Sigmoid colon (tissue), 7 donors: Measurements from ENCODE around the gene GIPR. TPM values are rescaled to one million over a fixed set of nuclear protein-coding genes. Genes with fewer than 3 reads are reported as not detected.

Source experiments
- DNase-seq: peaks from one replicate; pipeline ENCODE4 v3.0.0-alpha.2; 2019
- H3K27ac ChIP-seq, 4 donors: fragments of 200-600 bp; sonication (generic); one replicate each; pipeline ENCODE4 v1.5.1; 2016 to 2019; ENCODE audit warnings: mild to moderate bottlenecking in 1 of 4
- H3K27me3 ChIP-seq, 3 donors: fragments of 200-600 bp; sonication (generic); one replicate each; pipeline ENCODE4 v1.5.1; 2019; ENCODE audit warnings: mild to moderate bottlenecking in 1 of 3
- H3K36me3 ChIP-seq, 4 donors: fragments of 200-600 bp; sonication (generic); one replicate each; pipeline ENCODE4 v1.5.1; 2016 to 2019
- H3K4me1 ChIP-seq, 4 donors: fragments of 200-600 bp; sonication (generic); one replicate each; pipeline ENCODE4 v1.5.1; 2017 to 2019
- H3K4me3 ChIP-seq, 4 donors: fragments of 200-600 bp; sonication (generic); one replicate each; pipeline ENCODE4 v1.5.1; 2017 to 2019; ENCODE audit warnings: mild to moderate bottlenecking in 2 of 4, moderate library complexity in 1 of 4
- H3K9me3 ChIP-seq, 4 donors: fragments of 200-600 bp in 3 of 4; sonication (generic) in 3 of 4; one replicate each; pipeline versions ENCODE4 v1.5.1 to v1.6.1; 2013 to 2019
- EP300 ChIP-seq, 4 donors: sonication (generic); formaldehyde crosslinking; IDR thresholded peaks; one replicate each; pipeline ENCODE4 v1.6.1; 2017; ENCODE audit warnings: antibody characterized with exemption in 4 of 4
- POLR2A ChIP-seq, 2 donors: fragments of 450-650 bp; IDR thresholded peaks; one replicate each; pipeline ENCODE4 v1.6.1; 2016; ENCODE audit warnings: antibody characterized with exemption in 2 of 2, mild to moderate bottlenecking in 2 of 2, moderate library complexity in 2 of 2
- POLR2AphosphoS5 ChIP-seq, 4 donors: sonication (generic); formaldehyde crosslinking; IDR thresholded peaks; one replicate each; pipeline ENCODE4 v1.6.1; 2017; ENCODE audit warnings: antibody characterized with exemption in 4 of 4
- WGBS, 2 donors: extraction: QIAGEN DNeasy Blood & Tissue Kit; methylation state at CpG; one replicate each; pipeline ENCODE4 v1.1.7; 2013; 5-methylcytosine and 5-hydroxymethylcytosine counted together
- intact Hi-C: fragments of 100-400 bp; cut with DNase I; formaldehyde crosslinking; loops from one replicate; pipeline ENCODE4 v1.15.1; 2023
- polyA plus RNA-seq, 3 donors: library from polyadenylated mRNA; stranded (reverse); fragments of 200-250 nt; gene quantifications; one replicate each; pipeline ENCODE4 v1.2.3, GENCODE V29; 2013
- total RNA-seq, 4 donors: library from RNA; depleted of rRNA; stranded (reverse); fragments of >200 nt; gene quantifications; one replicate each; pipeline ENCODE4 v1.1.0, GENCODE V29; 2016
- TF ChIP-seq, protein P1 (sequence below), 4 experiments: fragments of 450-650 bp in 3 of 4; fragments of 200-600 bp in 1 of 4; IDR thresholded peaks; one replicate each; pipeline ENCODE4 v1.5.1; 2016 to 2019; ENCODE audit warnings: antibody characterized with exemption in 4 of 4, mild to moderate bottlenecking in 3 of 4, moderate library complexity in 2 of 4
- donor health status: healthy with polysubstance abuse.
- donor health status: Bipolar disorder and iron deficiency.
- donor health status: healthy.

GIPR gene
- total and polyA plus RNA-seq, 7 donors, result 0.69 to 11.8 (median 3.6) TPM; not detected in 4

DNA sequence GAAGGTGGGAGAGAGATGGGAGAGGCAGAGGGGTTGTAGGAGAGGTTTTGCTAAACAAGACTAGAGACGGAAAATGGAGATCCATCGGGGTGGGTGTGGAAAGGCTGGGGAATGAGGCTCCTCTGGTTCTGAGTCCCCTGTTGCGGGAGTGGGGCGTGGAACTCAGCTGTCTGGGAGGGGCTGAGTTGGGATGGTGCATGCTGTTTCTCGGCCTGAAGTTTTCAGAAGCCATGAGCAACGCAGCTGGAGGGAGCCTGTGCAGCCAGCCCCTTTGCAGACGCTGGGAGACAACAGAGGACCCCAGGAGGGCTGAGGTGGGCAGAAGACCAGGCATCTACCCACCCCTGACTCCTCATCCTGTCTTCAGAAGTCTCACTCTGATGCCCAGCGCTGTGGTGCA is 7.4 kb upstream of the GIPR start:
- WGBS, 2 donors, result 28 to 33% methylated on average over 8 of the region's 8 CpGs
- DNase-seq, result no peak
- H3K4me1 ChIP-seq, result no peaks in the 10 kb centered on the region
- no peak overlapping the region for H3K27ac ChIP-seq
- H3K27me3 ChIP-seq, result peaks cover 0 to 32% (median 27%) of the 10 kb centered on the region in 3 donors
- no peak for TF ChIP-seq EP300 (IDR thresholded peaks at IDR 0.05)
- TF ChIP-seq POLR2A (IDR thresholded peaks at IDR 0.05), result no peak
- no peak for TF ChIP-seq POLR2AphosphoS5 (IDR thresholded peaks at IDR 0.05)
- TF ChIP-seq, protein P1, sequence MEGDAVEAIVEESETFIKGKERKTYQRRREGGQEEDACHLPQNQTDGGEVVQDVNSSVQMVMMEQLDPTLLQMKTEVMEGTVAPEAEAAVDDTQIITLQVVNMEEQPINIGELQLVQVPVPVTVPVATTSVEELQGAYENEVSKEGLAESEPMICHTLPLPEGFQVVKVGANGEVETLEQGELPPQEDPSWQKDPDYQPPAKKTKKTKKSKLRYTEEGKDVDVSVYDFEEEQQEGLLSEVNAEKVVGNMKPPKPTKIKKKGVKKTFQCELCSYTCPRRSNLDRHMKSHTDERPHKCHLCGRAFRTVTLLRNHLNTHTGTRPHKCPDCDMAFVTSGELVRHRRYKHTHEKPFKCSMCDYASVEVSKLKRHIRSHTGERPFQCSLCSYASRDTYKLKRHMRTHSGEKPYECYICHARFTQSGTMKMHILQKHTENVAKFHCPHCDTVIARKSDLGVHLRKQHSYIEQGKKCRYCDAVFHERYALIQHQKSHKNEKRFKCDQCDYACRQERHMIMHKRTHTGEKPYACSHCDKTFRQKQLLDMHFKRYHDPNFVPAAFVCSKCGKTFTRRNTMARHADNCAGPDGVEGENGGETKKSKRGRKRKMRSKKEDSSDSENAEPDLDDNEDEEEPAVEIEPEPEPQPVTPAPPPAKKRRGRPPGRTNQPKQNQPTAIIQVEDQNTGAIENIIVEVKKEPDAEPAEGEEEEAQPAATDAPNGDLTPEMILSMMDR (IDR thresholded peaks at IDR 0.05), result no peak
- H3K4me3 ChIP-seq, result no peak overlapping the region
- intact Hi-C loops, result no loop called here
- no peaks in the 10 kb centered on the region for H3K36me3 ChIP-seq
- H3K9me3 ChIP-seq, result no peaks in the 10 kb centered on the region

GRCh38 chr19:45663800-45664199 is 4.2 kb upstream of the GIPR start:
- 92 to 98% methylated on average over 1 of the region's 1 CpG for WGBS, 2 donors
- Histone ChIP-seq H3K27me3 (peaks cover 10 to 60% (median 59%) of the 10 kb centered on the region in 3 donors), H3K9me3 (no peaks in the 10 kb centered on the region), H3K27ac (no peak overlapping the region), H3K36me3 (no peaks in the 10 kb centered on the region), H3K4me1 (peaks cover 0 to 10% (median 9%) of the 10 kb centered on the region in 4 donors), H3K4me3 (no peak overlapping the region)
- no peak for TF ChIP-seq EP300 (IDR thresholded peaks at IDR 0.05)
- TF ChIP-seq, protein P1 (IDR thresholded peaks at IDR 0.05), result no peak
- no peak for TF ChIP-seq POLR2A (IDR thresholded peaks at IDR 0.05)
- no peak for TF ChIP-seq POLR2AphosphoS5 (IDR thresholded peaks at IDR 0.05)
- DNase-seq, result no peak
- intact Hi-C loops, result no loop called here

DNA sequence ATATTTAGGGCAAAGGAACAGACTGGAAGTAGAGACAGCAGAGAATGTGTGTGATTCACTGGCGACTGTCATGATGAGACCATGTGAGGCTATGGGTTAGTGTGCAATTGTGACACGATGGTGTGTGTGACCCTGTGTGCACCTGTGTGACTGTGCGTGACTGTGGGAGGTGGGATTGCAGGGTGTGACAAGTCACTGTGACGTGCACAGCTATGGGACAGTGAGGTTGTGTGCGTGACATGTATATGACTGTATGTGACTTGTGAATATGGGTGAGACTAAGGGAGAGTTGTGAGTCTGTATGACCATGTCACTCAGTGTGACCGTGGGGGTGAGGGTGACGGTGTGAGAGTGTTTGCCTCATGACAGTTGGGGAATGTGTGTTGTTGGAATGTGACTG is 3.4 kb upstream of the GIPR start:
- WGBS, 2 donors, result 47 to 76% methylated on average over 7 of the region's 7 CpGs
- Histone ChIP-seq H3K27ac (no peak overlapping the region), H3K27me3 (peaks cover 18 to 64% (median 64%) of the 10 kb centered on the region in 3 donors), H3K4me3 (no peak overlapping the region), H3K9me3 (no peaks in the 10 kb centered on the region), H3K4me1 (peaks cover 0 to 18% (median 16%) of the 10 kb centered on the region in 4 donors), H3K36me3 (no peaks in the 10 kb centered on the region)
- intact Hi-C loops, result no loop called here
- DNase-seq, result no peak
- no peak for TF ChIP-seq EP300 (IDR thresholded peaks at IDR 0.05)

DNA sequence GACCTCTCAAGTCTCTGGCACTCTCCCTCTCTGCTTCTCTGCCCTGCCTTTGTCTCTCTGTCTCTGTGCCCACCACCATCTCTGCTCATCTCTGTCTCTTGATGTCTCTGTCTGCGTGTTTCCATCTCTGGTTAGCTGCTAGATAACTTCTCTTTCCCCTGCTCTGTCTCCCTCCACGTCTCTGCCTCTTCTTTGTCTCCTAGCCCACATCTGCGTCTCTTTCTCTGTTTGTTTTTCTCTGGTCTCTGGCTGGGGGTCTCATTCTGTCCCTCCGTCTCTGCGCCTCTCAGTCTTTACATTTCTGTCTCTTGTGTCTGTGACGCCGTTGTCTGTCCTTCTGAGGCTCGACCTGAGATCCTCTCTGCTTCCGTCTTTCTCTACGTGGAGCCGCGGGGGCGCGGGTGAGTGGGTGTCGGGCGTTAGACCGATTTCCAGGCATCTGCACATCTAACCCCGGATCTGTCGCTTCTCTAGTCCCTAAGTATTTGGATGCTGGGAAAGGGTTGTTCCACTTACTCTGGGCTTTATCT is 386 bp downstream of the GIPR start:
- no peak for TF ChIP-seq POLR2A (IDR thresholded peaks at IDR 0.05)
- TF ChIP-seq POLR2AphosphoS5 (IDR thresholded peaks at IDR 0.05), result no peak
- no peak for TF ChIP-seq EP300 (IDR thresholded peaks at IDR 0.05)
- TF ChIP-seq, protein P1 (IDR thresholded peaks at IDR 0.05), result no peak
- Histone ChIP-seq H3K9me3 (no peaks in the 10 kb centered on the region), H3K36me3 (no peaks in the 10 kb centered on the region), H3K27me3 (peaks cover 38 to 95% (median 87%) of the 10 kb centered on the region in 3 donors), H3K27ac (no peak overlapping the region), H3K4me1 (peaks cover 0 to 27% (median 17%) of the 10 kb centered on the region in 4 donors), H3K4me3 (peak overlapping the region in 3 of 4 donors; percentile 10 to 34 (median 23))
- 1 to 2% methylated on average over 19 of the region's 19 CpGs for WGBS, 2 donors
- DNase-seq, result no peak
- intact Hi-C loops, result no loop called here

- Histone ChIP-seq H3K36me3 (no peaks in the 10 kb centered on the region), H3K4me3 (no peak overlapping the region), H3K4me1 (peaks cover 0 to 27% (median 17%) of the 10 kb centered on the region in 4 donors), H3K27ac (no peak overlapping the region), H3K9me3 (no peaks in the 10 kb centered on the region), H3K27me3 (peaks cover 38 to 97% (median 72%) of the 10 kb centered on the region in 3 donors)
- no peak for DNase-seq
- TF ChIP-seq, protein P1 (IDR thresholded peaks at IDR 0.05), result no peak
- TF ChIP-seq EP300 (IDR thresholded peaks at IDR 0.05) (no peak), POLR2A (IDR thresholded peaks at IDR 0.05) (no peak), POLR2AphosphoS5 (IDR thresholded peaks at IDR 0.05) (no peak)
- intact Hi-C loops, result no loop called here
- 5 to 12% methylated on average over 42 of the region's 42 CpGs for WGBS, 2 donors
Measured at GRCh38 chr19:45670670-45671453, 2.8 kb downstream of the GIPR start.
